ENCODE measurements around the gene HOXA6. TPM values are rescaled to one million over a fixed set of nuclear protein-coding genes. Genes with fewer than 3 reads are reported as not detected.

Gene HOXA6
- total and polyA plus RNA-seq, 9 of the 15 experiments (the other 6 are each of a cell fraction or from before 2014, with no cell fraction given), result not detected

DNA sequence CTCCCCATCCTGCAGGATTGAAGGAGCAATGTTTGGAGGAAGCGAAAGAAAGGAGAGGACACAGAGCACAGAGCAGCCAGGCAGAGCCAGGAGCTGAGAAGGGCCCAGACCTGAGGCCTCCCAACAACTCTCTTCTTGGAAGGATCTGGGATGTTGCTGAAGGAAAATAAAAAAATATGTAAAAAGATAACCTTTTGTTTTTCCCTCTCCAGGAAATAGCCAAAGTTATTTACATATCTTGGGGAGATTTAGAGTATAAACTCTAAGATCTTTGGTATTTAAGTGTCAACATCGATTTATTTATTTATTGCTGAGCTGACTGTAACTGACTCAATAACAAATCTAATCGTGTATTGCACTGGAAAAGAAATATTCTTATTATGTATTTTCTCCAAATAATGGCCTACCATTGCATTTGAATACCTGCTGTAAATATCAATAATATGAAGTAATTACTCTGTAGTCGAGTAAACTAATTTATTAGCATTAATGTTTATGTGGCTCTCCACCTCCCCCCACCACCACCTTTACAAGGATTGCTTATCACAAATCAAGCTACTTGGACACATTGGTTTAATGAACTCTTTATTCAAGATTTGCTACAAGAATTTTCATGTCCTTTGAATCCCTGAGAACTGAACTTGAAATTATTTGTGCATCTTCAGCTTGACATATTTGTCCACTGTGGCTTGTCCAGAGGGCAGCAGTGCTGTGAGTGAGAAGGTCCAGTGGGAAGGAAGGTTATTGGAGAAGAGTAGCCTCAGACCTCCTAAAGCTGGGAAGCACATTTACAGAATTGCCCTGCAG is 39.3 kb upstream of the HOXA6 start (continued):
- TF ChIP-seq LCOR (CRISPR knock-in tag; IDR thresholded peaks at IDR 0.05) (no peak), TGIF2 (CRISPR knock-in tag; IDR thresholded peaks at IDR 0.05) (no peak), CBFA2T3 (IDR thresholded peaks at IDR 0.05) (no peak), TSC22D4 (tag; IDR thresholded peaks at IDR 0.05) (no peak), ARID2 (IDR thresholded peaks at IDR 0.05) (no peak), ZNF445 (CRISPR knock-in tag; IDR thresholded peaks at IDR 0.05; ENCODE audit: low read depth) (no peak), SUPT5H (IDR thresholded peaks at IDR 0.05) (no peak), E2F3 (CRISPR knock-in tag; IDR thresholded peaks at IDR 0.05) (no peak), SP2 (IDR thresholded peaks at IDR 0.05; ENCODE audit: extremely low read depth, low read depth, low read length, poor library complexity, severe bottlenecking) (no peak), NCOA4 (IDR thresholded peaks at IDR 0.05; ENCODE audit: partially characterized antibody) (no peak)
- TF ChIP-seq, protein P1, sequence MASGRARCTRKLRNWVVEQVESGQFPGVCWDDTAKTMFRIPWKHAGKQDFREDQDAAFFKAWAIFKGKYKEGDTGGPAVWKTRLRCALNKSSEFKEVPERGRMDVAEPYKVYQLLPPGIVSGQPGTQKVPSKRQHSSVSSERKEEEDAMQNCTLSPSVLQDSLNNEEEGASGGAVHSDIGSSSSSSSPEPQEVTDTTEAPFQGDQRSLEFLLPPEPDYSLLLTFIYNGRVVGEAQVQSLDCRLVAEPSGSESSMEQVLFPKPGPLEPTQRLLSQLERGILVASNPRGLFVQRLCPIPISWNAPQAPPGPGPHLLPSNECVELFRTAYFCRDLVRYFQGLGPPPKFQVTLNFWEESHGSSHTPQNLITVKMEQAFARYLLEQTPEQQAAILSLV (tag; IDR thresholded peaks at IDR 0.05), result no peak
